Large intestine (tissue), 12 donors: ENCODE data around the gene PDGFA. TPM values are rescaled to one million over a fixed set of nuclear protein-coding genes. Genes with fewer than 3 reads are reported as not detected.

Experiments used
- DNase-seq, 2 donors: peaks; one replicate each; pipeline versions ENCODE4 v3.0.0 to v3.0.0-alpha.2; 2013
- H3K27ac ChIP-seq: one replicate; pipeline ENCODE4 v1.5.1; 2013; ENCODE audit warnings: low read length
- H3K27me3 ChIP-seq: 2 replicates; pipeline ENCODE4 v1.6.1; 2013; ENCODE audit warnings: low read length; ENCODE audit not compliant: control insufficient read depth, insufficient read depth
- H3K36me3 ChIP-seq: 2 replicates; pipeline ENCODE4 v1.6.1; 2013; ENCODE audit warnings: low read length; ENCODE audit not compliant: control insufficient read depth, insufficient read depth
- H3K4me1 ChIP-seq: one replicate; pipeline ENCODE4 v1.6.1; 2013; ENCODE audit warnings: low read length; ENCODE audit not compliant: control insufficient read depth, insufficient read depth
- H3K4me3 ChIP-seq: one replicate; pipeline ENCODE4 v1.5.1; 2013; ENCODE audit warnings: low read length
- H3K9me3 ChIP-seq: one replicate; pipeline ENCODE4 v1.6.1; 2013; ENCODE audit warnings: mild to moderate bottlenecking, low read depth, low read length, moderate library complexity; ENCODE audit not compliant: control insufficient read depth
- WGBS: methylation state at CpG from one replicate; pipeline ENCODE4 v1.1.5; 2013; ENCODE audit warnings: low lambda C conversion rate; ENCODE audit not compliant: insufficient coverage; 5-methylcytosine and 5-hydroxymethylcytosine counted together
- long read RNA-seq, 11 donors: transcript quantifications; one replicate each; lab custom pipeline, GENCODE V29; 2026
- polyA plus RNA-seq: library from polyadenylated mRNA; unstranded; fragments of 120-200 nt; gene quantifications from one replicate; pipeline ENCODE4 v1.2.1, GENCODE V29; 2013

Gene PDGFA
- 104 TPM for polyA plus RNA-seq
- long read RNA-seq, donor 1, partial matches to known transcripts: 7 of 14 reads
- long read RNA-seq, donor 1, other reads (novel, unspliced or antisense): 0 of 14 reads
- long read RNA-seq, donor 2, transcript PDGFA-201 (7 exons, 1,308 nt): major isoform, 11 of 26 reads
- long read RNA-seq, donor 2, transcript PDGFA-203 (6 exons, 2,305 nt): minor isoform, 8 of 26 reads
- long read RNA-seq, donor 2, partial matches to known transcripts: 6 of 26 reads
- long read RNA-seq, donor 2, other reads (novel, unspliced or antisense): 0 of 26 reads
- long read RNA-seq, donor 3, transcript PDGFA-201 (7 exons, 1,308 nt): major isoform, 17 of 42 reads
- long read RNA-seq, donor 3, transcript PDGFA-203 (6 exons, 2,305 nt): minor isoform, 13 of 42 reads
- long read RNA-seq, donor 3, partial matches to known transcripts: 12 of 42 reads
- long read RNA-seq, donor 3, other reads (novel, unspliced or antisense): 0 of 42 reads
- long read RNA-seq, donor 4, partial matches to known transcripts: 0 of 2 reads
- long read RNA-seq, donor 4, other reads (novel, unspliced or antisense): 0 of 2 reads
- long read RNA-seq, donor 5, partial matches to known transcripts: 5 of 10 reads
- long read RNA-seq, donor 5, other reads (novel, unspliced or antisense): 0 of 10 reads
- long read RNA-seq, donor 6, transcript PDGFA-201 (7 exons, 1,308 nt): major isoform, 13 of 27 reads
- long read RNA-seq, donor 6, transcript PDGFA-203 (6 exons, 2,305 nt): minor isoform, 9 of 27 reads
- long read RNA-seq, donor 6, partial matches to known transcripts: 5 of 27 reads
- long read RNA-seq, donor 6, other reads (novel, unspliced or antisense): 0 of 27 reads
- long read RNA-seq, donor 7, partial matches to known transcripts: 0 of 7 reads
- long read RNA-seq, donor 7, other reads (novel, unspliced or antisense): 0 of 7 reads
- long read RNA-seq, donor 8, transcript PDGFA-203 (6 exons, 2,305 nt): minor isoform, 6 of 50 reads
- long read RNA-seq, donor 8, transcript PDGFA-201 (7 exons, 1,308 nt): major isoform, 13 of 50 reads
- long read RNA-seq, donor 8, partial matches to known transcripts: 31 of 50 reads
- long read RNA-seq, donor 8, other reads (novel, unspliced or antisense): 0 of 50 reads
- long read RNA-seq, donor 9, partial matches to known transcripts: 0 of 5 reads
- long read RNA-seq, donor 9, other reads (novel, unspliced or antisense): 0 of 5 reads
- long read RNA-seq, donor 10, transcript PDGFA-201 (7 exons, 1,308 nt): major isoform, 15 of 77 reads
- long read RNA-seq, donor 10, partial matches to known transcripts: 39 of 77 reads
- long read RNA-seq, donor 10, other reads (novel, unspliced or antisense): 19 of 77 reads
- long read RNA-seq, donor 11, partial matches to known transcripts: 6 of 11 reads
- long read RNA-seq, donor 11, other reads (novel, unspliced or antisense): 0 of 11 reads

DNA sequence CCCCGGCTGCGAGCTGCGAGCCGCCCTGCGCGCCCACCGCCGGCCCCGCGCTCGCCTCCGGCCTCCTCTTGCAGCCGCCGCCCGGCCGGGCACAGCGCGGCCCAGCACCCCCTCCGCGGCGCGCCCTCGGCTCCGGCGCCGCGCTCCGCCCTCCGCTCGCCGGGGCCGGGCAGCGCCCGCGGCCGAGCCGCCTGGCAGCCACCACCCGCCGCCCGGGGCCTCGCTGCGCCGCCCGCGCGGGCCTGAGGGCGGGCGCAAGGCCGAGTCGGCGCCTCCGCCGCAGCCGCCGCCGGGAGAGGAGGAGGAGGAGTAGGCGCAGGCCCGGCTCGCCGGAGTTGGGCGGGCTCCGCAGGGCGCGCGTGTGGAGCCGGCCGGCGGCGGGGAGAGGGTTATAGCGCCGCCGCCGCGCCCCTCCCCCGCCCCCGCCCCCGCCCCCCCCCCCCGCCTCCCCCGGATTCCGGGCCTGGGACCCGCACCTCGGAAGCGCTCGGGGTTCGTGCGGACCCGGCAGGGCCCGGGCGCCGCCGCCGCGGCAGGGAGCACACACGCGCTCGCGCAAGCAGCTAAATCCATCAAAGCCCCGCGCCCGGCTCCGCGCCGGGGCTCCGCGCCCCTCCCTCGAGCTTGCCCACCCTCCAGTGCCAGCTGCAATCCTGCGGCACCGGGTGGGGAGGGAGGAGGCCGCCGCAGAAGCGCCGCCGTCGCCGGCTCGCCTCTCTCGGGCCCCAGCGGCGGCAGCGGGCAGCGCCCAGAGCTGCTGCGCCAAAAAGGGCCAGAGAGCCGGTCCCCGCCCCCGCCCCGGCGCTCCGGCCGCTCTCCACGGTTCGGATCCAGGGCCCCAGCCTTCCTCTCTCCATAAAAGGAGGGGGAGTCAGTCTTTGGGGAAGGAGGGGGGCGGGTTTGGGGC, at the start of gene PDGFA:
PDGFA (minus strand) TSS at position 363 of the 907 bp plus-strand sequence. CDS start 845 bp downstream, outside the sequence.
- peak in 1 of 2 donors; percentile 80 for DNase-seq

DNA sequence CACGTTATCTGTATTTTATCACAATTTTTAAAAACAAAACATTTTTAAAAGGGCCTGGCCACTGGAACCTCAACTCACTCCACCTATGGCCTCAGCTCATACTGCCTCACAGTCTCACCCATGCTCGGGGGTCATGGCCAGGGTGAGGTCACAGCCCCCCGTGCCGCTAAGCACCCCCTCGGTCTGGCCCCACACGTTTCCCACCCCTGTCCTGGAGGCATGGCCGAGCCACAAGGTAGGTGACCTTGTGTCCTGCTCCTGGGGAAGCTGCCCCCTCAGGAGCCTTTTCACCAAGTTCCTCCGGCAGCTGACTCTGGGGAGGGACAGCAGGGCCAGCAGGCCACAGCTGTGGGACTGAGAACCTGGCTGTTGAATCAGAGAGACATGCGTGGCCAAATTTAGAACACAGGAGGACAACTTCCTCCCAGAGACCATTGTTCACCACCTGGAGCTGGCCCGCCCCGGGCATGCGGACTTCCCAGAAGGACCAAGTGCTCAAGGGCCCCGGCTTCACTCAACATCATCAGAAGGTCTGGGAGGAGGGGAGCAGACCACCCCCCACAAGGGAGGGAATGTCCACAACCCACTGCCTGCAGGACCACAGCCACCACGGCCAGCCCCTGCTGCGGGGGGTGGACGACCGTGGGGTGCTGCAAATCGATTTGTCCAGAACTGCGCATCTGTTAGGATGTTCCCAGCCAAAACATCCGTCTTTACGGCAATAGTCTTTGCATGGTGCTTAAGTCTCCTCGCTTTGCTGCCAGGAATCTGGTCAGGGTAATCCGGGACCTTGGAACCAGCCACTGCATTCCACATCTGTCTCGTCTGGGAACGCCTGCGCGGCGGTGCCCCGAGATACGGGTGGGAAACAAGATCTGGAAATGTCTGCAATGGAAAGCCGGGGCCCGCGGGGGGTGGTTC, 48.6 kb upstream of the PDGFA start:
- H3K9me3 ChIP-seq: no peaks in the 10 kb centered on the region
- peaks cover 4% of the 10 kb centered on the region for H3K36me3 ChIP-seq
- no peaks in the 10 kb centered on the region for H3K27me3 ChIP-seq
- no peak for DNase-seq
- WGBS: no CpG with 5 or more reads among the region's 33 CpGs
- H3K4me3 ChIP-seq: no peak overlapping the region
- H3K4me1 ChIP-seq: peaks cover 2% of the 10 kb centered on the region
- H3K27ac ChIP-seq: no peak overlapping the region

More for the DNA sequence above, at the start of gene PDGFA:
- H3K27me3 ChIP-seq: peaks cover 28% of the 10 kb centered on the region
- H3K4me1 ChIP-seq: peaks cover 44% of the 10 kb centered on the region
- H3K4me3 ChIP-seq: peak within 1 kb of the TSS; percentile 87
- H3K9me3 ChIP-seq: peaks cover 16% of the 10 kb centered on the region
- H3K27ac ChIP-seq: peak within 1 kb of the TSS; percentile 96
- peaks cover 8% of the 10 kb centered on the region for H3K36me3 ChIP-seq
- no CpG with 5 or more reads among the region's 132 CpGs for WGBS

DNA sequence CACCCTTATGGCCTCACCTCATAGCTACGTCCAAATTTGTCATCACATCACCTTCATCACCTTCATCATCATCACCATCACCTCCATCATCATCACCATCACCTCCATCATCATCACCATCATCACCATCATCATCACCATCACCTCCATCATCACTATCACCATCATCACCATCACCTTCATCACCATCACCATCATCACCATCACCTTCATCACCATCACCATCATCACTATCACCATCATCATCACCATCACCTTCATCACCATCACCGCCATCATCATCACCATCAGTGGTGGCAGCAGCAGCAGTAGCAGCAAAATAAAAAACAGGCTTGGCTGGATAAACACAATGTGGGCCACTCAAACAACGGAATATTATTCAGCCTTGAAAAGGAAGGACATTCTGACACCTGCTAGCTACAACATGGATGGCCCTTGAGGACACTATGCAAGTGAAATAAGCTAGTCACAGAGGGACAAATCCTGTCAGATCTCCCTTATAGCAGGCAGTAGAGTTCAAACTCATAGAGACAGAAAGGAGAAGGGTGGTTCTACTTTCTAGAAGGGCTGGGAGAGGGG, 47.7 kb upstream of the PDGFA start:
- DNase-seq: no peak
- no peaks in the 10 kb centered on the region for H3K9me3 ChIP-seq
- no CpG with 5 or more reads among the region's 3 CpGs for WGBS
- no peaks in the 10 kb centered on the region for H3K27me3 ChIP-seq
- no peak overlapping the region for H3K4me3 ChIP-seq
- H3K27ac ChIP-seq: no peak overlapping the region
- peaks cover 4% of the 10 kb centered on the region for H3K36me3 ChIP-seq
- peaks cover 2% of the 10 kb centered on the region for H3K4me1 ChIP-seq

DNA sequence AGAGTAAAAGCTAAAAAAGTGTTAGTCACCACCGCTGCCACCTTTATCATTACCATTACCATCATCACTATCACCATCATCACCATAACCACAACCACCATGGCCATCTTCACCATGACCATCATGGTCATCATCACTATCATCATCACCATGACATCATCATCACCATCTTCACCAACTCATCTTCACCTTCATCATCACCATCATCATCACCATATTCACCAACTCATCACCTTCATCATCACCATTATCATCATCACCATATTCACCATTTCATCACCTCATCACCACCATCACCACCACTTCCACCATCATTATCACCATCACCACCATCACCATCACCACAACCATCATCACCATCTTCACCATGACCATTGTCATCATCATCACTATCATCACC, 46.5 kb upstream of the PDGFA start:
- no peak for DNase-seq
- Histone ChIP-seq H3K4me1 (peaks cover 11% of the 10 kb centered on the region), H3K9me3 (no peaks in the 10 kb centered on the region), H3K36me3 (peaks cover 4% of the 10 kb centered on the region), H3K4me3 (no peak overlapping the region), H3K27me3 (no peaks in the 10 kb centered on the region), H3K27ac (no peak overlapping the region)
- 100% methylated on average over 1 of the region's 1 CpG for WGBS

DNA sequence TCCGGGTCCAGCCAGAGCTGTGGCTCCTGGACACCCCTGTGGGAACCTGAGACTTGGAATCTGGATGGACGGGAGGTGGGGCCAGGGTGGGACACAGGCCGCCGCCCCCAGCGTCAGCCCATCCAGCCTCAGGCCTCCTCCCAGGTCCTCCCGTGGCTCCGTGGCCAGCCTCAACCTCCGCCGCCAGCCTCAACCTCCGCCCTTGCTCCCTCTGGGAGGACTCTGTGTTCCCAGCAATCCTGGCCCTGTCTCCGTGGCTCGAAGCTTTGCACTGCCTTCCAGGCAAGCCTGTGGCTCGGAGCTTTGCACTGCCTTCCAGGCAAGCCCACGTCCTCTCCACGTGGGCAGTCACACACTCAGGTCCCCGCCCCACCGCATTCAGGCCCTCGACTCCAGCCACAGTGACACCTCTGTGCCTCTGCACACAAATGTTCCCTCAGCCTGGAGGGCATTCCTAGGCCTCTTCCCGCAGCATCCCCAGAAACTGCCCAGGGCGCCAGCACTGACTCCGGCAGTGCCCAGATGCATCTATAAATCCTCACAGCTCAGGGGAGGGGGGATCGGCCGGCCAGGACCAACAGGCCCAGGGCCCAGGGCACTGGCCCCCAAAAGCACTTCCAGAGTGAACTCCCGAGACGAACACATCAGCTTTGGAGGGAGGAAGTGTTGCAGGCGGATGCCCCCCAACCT, 44.7 kb upstream of the PDGFA start:
- Histone ChIP-seq H3K27me3 (no peaks in the 10 kb centered on the region), H3K4me3 (no peak overlapping the region), H3K4me1 (peaks cover 15% of the 10 kb centered on the region), H3K9me3 (no peaks in the 10 kb centered on the region), H3K27ac (no peak overlapping the region), H3K36me3 (peaks cover 6% of the 10 kb centered on the region)
- no peak for DNase-seq
- WGBS: no CpG with 5 or more reads among the region's 26 CpGs

DNA sequence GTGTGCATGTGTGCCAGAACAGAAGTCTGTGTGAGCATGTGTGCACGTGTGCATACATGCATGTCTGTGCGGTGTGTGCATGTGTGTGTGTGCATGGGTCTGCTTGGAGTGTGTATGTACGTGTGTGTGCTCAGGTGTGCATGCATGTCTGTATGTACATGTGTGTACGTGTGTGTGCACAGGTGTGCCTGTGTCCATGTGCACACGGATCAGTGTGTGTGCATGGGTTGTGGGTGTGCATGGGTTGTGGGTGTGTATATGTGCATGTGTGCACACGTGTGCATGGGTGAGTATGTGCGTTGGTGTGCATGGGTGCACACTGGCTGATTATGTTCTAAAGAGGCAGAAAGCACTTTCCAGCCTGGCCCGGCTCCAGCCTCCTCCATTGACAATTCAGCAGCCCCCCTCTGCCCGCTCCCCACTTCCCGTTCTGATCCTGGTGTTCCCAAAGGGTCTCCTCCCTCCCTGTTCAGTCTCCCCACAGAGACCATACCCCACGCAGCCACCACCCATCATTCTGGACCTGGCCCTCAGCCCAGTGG, 44.1 kb upstream of the PDGFA start:
- no peak overlapping the region for H3K27ac ChIP-seq
- WGBS: no CpG with 5 or more reads among the region's 11 CpGs
- no peak for DNase-seq
- H3K27me3 ChIP-seq: no peaks in the 10 kb centered on the region
- H3K4me3 ChIP-seq: no peak overlapping the region
- H3K9me3 ChIP-seq: no peaks in the 10 kb centered on the region
- peaks cover 13% of the 10 kb centered on the region for H3K4me1 ChIP-seq
- peaks cover 6% of the 10 kb centered on the region for H3K36me3 ChIP-seq

DNA sequence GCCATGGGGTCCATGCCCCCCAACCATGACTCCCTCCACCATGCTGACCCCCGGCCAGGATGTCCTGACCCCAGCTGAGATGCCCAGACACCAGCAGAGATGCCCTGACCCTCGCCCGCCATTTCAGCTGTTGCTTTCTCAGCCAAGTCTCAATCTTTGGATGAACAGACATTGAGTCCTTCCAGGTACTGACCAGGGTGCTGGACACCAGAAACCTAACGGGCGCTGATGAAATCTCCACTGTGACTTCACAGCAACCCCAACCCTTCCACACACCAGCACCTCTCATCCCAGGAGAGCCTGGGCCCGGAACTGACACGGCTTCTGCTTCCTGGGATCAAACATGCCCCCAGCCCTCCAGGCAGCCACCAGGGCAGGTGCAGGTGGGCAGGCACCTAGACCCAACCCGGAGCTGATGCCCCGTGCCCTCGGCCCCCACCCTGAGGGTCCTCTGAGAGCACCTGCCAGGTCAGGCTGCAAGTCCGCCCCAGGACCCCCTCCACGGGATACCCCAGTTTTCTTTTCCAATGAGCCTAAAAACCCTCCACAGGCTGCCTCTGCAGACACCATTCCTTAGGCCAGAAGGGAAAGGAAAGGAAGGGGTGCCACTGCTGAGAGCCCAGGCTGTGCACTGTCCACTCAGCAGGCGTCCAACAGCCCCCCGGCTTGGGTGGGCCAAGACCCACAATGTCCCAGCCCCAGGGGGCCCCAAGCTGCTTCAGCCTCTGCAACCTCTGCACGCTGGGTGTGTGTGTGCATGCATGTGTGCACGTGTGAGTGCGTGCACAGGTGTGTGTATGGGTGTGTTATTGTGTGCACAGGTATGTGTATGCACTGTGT, 43.4 kb upstream of the PDGFA start:
- Histone ChIP-seq H3K4me3 (no peak overlapping the region), H3K27me3 (no peaks in the 10 kb centered on the region), H3K27ac (no peak overlapping the region), H3K36me3 (peaks cover 6% of the 10 kb centered on the region), H3K9me3 (no peaks in the 10 kb centered on the region), H3K4me1 (peaks cover 13% of the 10 kb centered on the region)
- DNase-seq: no peak
- WGBS: no CpG with 5 or more reads among the region's 17 CpGs
